ENCODE results near the gene HDDC3.
"Not testable (repeated sequence)": the region's sequence is repeated elsewhere in the genome, so short reads cannot be mapped to it uniquely, and the experiment has no call there.

Gene HDDC3

GRCh38 chr15:90929246-90930019, 2.9 kb downstream of the HDDC3 start:
- DNase-seq = no peak

- not testable (repeated sequence) for DNase-seq
Measured at GRCh38 chr15:90928106-90928505, 4.2 kb downstream of the HDDC3 start.

GRCh38 chr15:90926766-90927165, 5.6 kb downstream of the HDDC3 start:
- not testable (repeated sequence) for DNase-seq

GRCh38 chr15:90924375-90924774, 8.0 kb downstream of the HDDC3 start:
- DNase-seq = no peak

- not testable (repeated sequence) for DNase-seq
Measured at GRCh38 chr15:90922712-90923322, 9.5 kb downstream of the HDDC3 start.

GRCh38 chr15:90921887-90922286, 10.5 kb downstream of the HDDC3 start:
- no peak for DNase-seq

GRCh38 chr15:90918835-90919234, 13.5 kb downstream of the HDDC3 start:
- no peak for DNase-seq

GRCh38 chr15:90918034-90918788, 14.1 kb downstream of the HDDC3 start:
- DNase-seq = no peak

- DNase-seq = no peak
Measured at GRCh38 chr15:90917569-90917968, 14.8 kb downstream of the HDDC3 start.

- no peak for DNase-seq
Measured at GRCh38 chr15:90916461-90916860, 15.9 kb downstream of the HDDC3 start.

- no peak for DNase-seq
Measured at GRCh38 chr15:90915808-90916440, 16.4 kb downstream of the HDDC3 start.

GRCh38 chr15:90915216-90915807, 17.0 kb downstream of the HDDC3 start:
- no peak for DNase-seq

GRCh38 chr15:90914305-90915080, 17.9 kb downstream of the HDDC3 start:
- DNase-seq = no peak

- no peak for DNase-seq
Measured at GRCh38 chr15:90913398-90913944, 18.9 kb downstream of the HDDC3 start.

GRCh38 chr15:90912770-90913075, 19.6 kb downstream of the HDDC3 start:
- no peak for DNase-seq

- no peak for DNase-seq
Measured at GRCh38 chr15:90911906-90912769, 20.2 kb downstream of the HDDC3 start.

- DNase-seq = no peak
Measured at GRCh38 chr15:90911302-90911623, 21.1 kb downstream of the HDDC3 start.

GRCh38 chr15:90910441-90911301, 21.7 kb downstream of the HDDC3 start:
- no peak for DNase-seq

- DNase-seq = no peak
Measured at GRCh38 chr15:90909976-90910375, 22.4 kb downstream of the HDDC3 start.

- not testable (repeated sequence) for DNase-seq
Measured at GRCh38 chr15:90909449-90909848, 22.9 kb downstream of the HDDC3 start.
